ENCODE measurements around the gene PPIE. TPM values are rescaled to one million over a fixed set of nuclear protein-coding genes. Genes with fewer than 3 reads are reported as not detected.

PPIE gene
- total and polyA plus RNA-seq, 2 of the 8 experiments (the other 6 are each of a cell fraction or from before 2014, with no cell fraction given), result 38.9 to 56.1 TPM

DNA sequence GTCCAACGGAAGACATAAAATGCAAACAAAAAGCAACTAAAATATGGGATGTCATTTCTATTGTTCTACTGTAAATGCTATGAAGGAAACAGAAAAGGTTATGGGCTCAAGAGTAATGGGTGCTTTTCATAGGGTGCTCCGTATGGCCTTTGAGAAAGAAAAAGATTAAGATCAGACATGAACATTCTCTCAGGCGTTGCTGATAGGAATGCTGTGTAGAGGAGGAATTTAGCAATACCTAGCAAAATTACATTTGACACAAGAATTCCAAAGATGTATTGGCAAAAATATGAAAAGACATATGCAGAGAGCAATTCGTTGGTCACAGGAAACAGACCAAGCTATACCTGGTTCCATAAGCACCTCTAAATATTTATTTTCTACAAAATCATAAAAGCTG, 38.2 kb downstream of the PPIE start:
- Histone ChIP-seq H4K91ac (replicated peaks; ENCODE audit: insufficient read length, low read length) (no peak overlapping the region), H3K27me3 (replicated peaks in 1 of 4; ENCODE audit: control insufficient read depth in 3 of 4, extremely low read depth in 1 of 4, insufficient read depth in 3 of 4, low read length in 3 of 4) (peaks cover 0 to 9% (median 2%) of the 10 kb centered on the region in 4 experiments; a peak in 4 of 7 replicates), H3K79me1 (ENCODE audit: low read depth, low read length) (no peaks in the 10 kb centered on the region), H2AK5ac (ENCODE audit: low read depth, low read length) (no peak overlapping the region), H4K5ac (ENCODE audit: insufficient read length, low read depth, low read length) (no peak overlapping the region), H2BK5ac (ENCODE audit: low read depth, low read length) (no peak overlapping the region), H2BK20ac (ENCODE audit: low read length) (no peak overlapping the region), H3K36me3 (ENCODE audit: control insufficient read depth in 2 of 4, insufficient read depth in 4 of 4, low read length in 3 of 4) (no peaks in the 10 kb centered on the region), H2BK15ac (ENCODE audit: low read length) (no peak overlapping the region), H2AFZ (ENCODE audit: low read length) (no peak overlapping the region), H3K18ac (ENCODE audit: extremely low read depth, low read length) (no peak overlapping the region), H3K23ac (ENCODE audit: insufficient read length) (no peak overlapping the region), H4K8ac (ENCODE audit: extremely low read depth, insufficient read depth, low read length) (no peak overlapping the region), H3K9ac (replicated peaks in 1 of 4; ENCODE audit: extremely low read depth in 1 of 4, low read depth in 3 of 4, low read length in 3 of 4) (no peak overlapping the region), H3K27ac (ENCODE audit: low read depth, low read length) (no peak overlapping the region), H3K79me2 (ENCODE audit: control insufficient read depth in 1 of 2, insufficient read depth in 2 of 2, low read length in 2 of 2) (no peaks in the 10 kb centered on the region), H3K9me3 (ENCODE audit: insufficient read depth in 2 of 2, low read depth in 1 of 2, low read length in 1 of 2) (no peaks in the 10 kb centered on the region), H2BK120ac (replicated peaks; ENCODE audit: low read depth, low read length) (no peak overlapping the region), H4K20me1 (replicated peaks in 1 of 2; ENCODE audit: control insufficient read depth in 1 of 2, insufficient read depth in 2 of 2, low read length in 2 of 2) (no peaks in the 10 kb centered on the region), H3K56ac (replicated peaks; ENCODE audit: insufficient read length, low read depth, low read length) (no peak overlapping the region), H3K23me2 (ENCODE audit: low read depth, low read length) (no peaks in the 10 kb centered on the region), H3K14ac (ENCODE audit: insufficient read length) (no peak overlapping the region), H2BK12ac (ENCODE audit: low read depth, low read length) (no peak overlapping the region), H3K4me2 (ENCODE audit: insufficient read depth in 1 of 2, low read depth in 2 of 2, low read length in 2 of 2) (no peak overlapping the region), H3K4me1 (replicated peaks in 1 of 4; ENCODE audit: control insufficient read depth in 3 of 4, insufficient read depth in 4 of 4, low read length in 3 of 4) (no peaks in the 10 kb centered on the region), H3K4me3 (ENCODE audit: extremely low read depth in 1 of 4, insufficient read depth in 2 of 4, low read depth in 3 of 4, low read length in 4 of 4) (no peak overlapping the region), H3K4ac (replicated peaks; ENCODE audit: insufficient read length, low read depth, low read length) (no peak overlapping the region)
- CTCF ChIA-PET (ENCODE audit: partially characterized antibody), result interaction anchor here (1.0 kb wide), 1 partner anchor 41 kb away, joined by 3 read pairs; no protein-coding TSS in a partner anchor
- TF ChIP-seq, protein P1, sequence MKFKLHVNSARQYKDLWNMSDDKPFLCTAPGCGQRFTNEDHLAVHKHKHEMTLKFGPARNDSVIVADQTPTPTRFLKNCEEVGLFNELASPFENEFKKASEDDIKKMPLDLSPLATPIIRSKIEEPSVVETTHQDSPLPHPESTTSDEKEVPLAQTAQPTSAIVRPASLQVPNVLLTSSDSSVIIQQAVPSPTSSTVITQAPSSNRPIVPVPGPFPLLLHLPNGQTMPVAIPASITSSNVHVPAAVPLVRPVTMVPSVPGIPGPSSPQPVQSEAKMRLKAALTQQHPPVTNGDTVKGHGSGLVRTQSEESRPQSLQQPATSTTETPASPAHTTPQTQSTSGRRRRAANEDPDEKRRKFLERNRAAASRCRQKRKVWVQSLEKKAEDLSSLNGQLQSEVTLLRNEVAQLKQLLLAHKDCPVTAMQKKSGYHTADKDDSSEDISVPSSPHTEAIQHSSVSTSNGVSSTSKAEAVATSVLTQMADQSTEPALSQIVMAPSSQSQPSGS (IDR thresholded peaks at IDR 0.05; ENCODE audit: low read length), result no peak
- no peak for TF ChIP-seq SUZ12 (IDR thresholded peaks at IDR 0.05; ENCODE audit: low read length)
- no peak for TF ChIP-seq TCF12 (IDR thresholded peaks at IDR 0.05; ENCODE audit: low read depth, low read length)
- no peak for TF ChIP-seq BCL11A (IDR thresholded peaks at IDR 0.05; ENCODE audit: low read depth in 2 of 2, low read length in 2 of 2)
- TF ChIP-seq SP1 (IDR thresholded peaks at IDR 0.05; ENCODE audit: low read depth, low read length), result no peak
- no peak for TF ChIP-seq FOSL1 (IDR thresholded peaks at IDR 0.05; ENCODE audit: insufficient read depth, low read depth, low read length)
- no peak for TF ChIP-seq BRCA1 (IDR thresholded peaks at IDR 0.05; ENCODE audit: low read depth, low read length)
- TF ChIP-seq RXRA (IDR thresholded peaks at IDR 0.05; ENCODE audit: insufficient read depth, low read depth, low read length), result no peak
- no peak for TF ChIP-seq EP300 (IDR thresholded peaks at IDR 0.05; ENCODE audit: borderline replicate concordance in 1 of 2, low read depth in 2 of 2, low read length in 2 of 2)
- no peak for TF ChIP-seq NRF1 (IDR thresholded peaks at IDR 0.05; ENCODE audit: low read depth, low read length)
- 93% methylated on average over 4 of the region's 4 CpGs; no CpG with 5 or more reads in 1 of the 2 experiments for WGBS, 2 experiments (ENCODE audit: extremely low coverage in 1 of 2, insufficient coverage in 1 of 2, insufficient read length in 1 of 2, insufficient replicate concordance in 2 of 2, low coverage in 1 of 2, low lambda C conversion rate in 2 of 2, missing lambda C conversion rate in 1 of 2)
- no peak for DNase-seq (ENCODE audit: low read depth in 1 of 2, low spot score in 2 of 2)
- POLR2A ChIA-PET (ENCODE audit: partially characterized antibody), result no interaction called here
- no peak for FAIRE-seq
